K562 (cell line): ENCODE results near the gene AAMDC. TPM values are rescaled to one million over a fixed set of nuclear protein-coding genes. Genes with fewer than 3 reads are reported as not detected.

Experiments used
- ATAC-seq: fragments of 200-7000 bp; cut with Tn5 transposase; 3 replicates; pipeline ENCODE4 v1.9.1; 2020; ENCODE audit warnings: moderate library complexity
- BruUV-seq: library from RNA; stranded (reverse); fragments of 400-500 nt; replicated peaks from 2 replicates; lab custom pipeline; 2021; lab: Mats Ljungman, UMichigan
- CTCF ChIA-PET: fragments of 300-600 bp; formaldehyde crosslinking; extraction: SDS; loops from one replicate; lab custom pipeline; 2021; ENCODE audit warnings: low intra/inter-chr PET ratio; lab: Yijun Ruan, JAX
- POLR2A ChIA-PET: fragments of 300-600, 350-650 bp; sonication (Branson Sonifier 250); formaldehyde crosslinking; extraction: SDS; loops from one replicate; lab custom pipeline; 2021; ENCODE audit warnings: antibody characterized with exemption, inconsistent platforms; lab: Yijun Ruan, JAX
- DNase-seq, 4 experiments: peaks; one replicate each; pipeline versions ENCODE4 v3.0.0 to v3.0.0-alpha.2; 2011 to 2018; ENCODE audit warnings: low spot score in 3 of 4, mixed read lengths in 3 of 4; ENCODE audit errors: extremely low read depth in 1 of 4
- FAIRE-seq: peaks from 2 replicates; lab custom pipeline; 2011; peaks lifted over from hg19 to GRCh38; lab: Jason Lieb, UNC
- H2AFZ ChIP-seq: 2 replicates; pipeline ENCODE4 v1.6.0; 2011; ENCODE audit warnings: low read depth, low read length, control low read depth, inconsistent platforms
- H3K27ac ChIP-seq: fragments of 200-600 bp; 3 replicates; pipeline ENCODE4 v1.8.0; 2011; ENCODE audit warnings: low read depth, mild to moderate bottlenecking, control low read depth, inconsistent platforms, low read length, moderate library complexity, mixed read lengths; ENCODE audit errors: extremely low read depth
- H3K27me3 ChIP-seq, 2 experiments: fragments of 300-600 bp in 1 of 2; 2 replicates in 1 of 2; 3 replicates in 1 of 2; pipeline versions ENCODE4 v1.6.0 to v1.8.0; 2011; ENCODE audit warnings: inconsistent platforms in 2 of 2, low read length in 2 of 2, mild to moderate bottlenecking in 1 of 2, mixed read lengths in 1 of 2, moderate library complexity in 1 of 2; ENCODE audit not compliant: control insufficient read depth in 2 of 2, insufficient read depth in 2 of 2
- H3K36me3 ChIP-seq: fragments of 300-600 bp; 3 replicates; pipeline ENCODE4 v1.8.0; 2011; ENCODE audit warnings: mild to moderate bottlenecking, low read length, inconsistent platforms; ENCODE audit not compliant: control insufficient read depth, insufficient read depth
- H3K4me1 ChIP-seq, 2 experiments: fragments of 200-600 bp in 1 of 2; replicated peaks in 1 of 2; 2 replicates in 1 of 2; 3 replicates in 1 of 2; pipeline versions ENCODE4 v1.5.1 to v1.8.0; 2011; ENCODE audit warnings: inconsistent platforms in 2 of 2, low read length in 2 of 2, mild to moderate bottlenecking in 1 of 2, mixed read lengths in 1 of 2, moderate library complexity in 1 of 2; ENCODE audit not compliant: control insufficient read depth in 2 of 2, insufficient read depth in 2 of 2
- H3K4me2 ChIP-seq: 2 replicates; pipeline ENCODE4 v1.6.1; 2011; ENCODE audit warnings: low read length, control low read depth, inconsistent platforms, mixed read lengths; ENCODE audit not compliant: insufficient read depth
- H3K4me3 ChIP-seq: fragments of 200-600 bp; sonication (generic), shearing (Covaris generic); 2 replicates; pipeline ENCODE4 v1.5.1; 2016; ENCODE audit warnings: control low read depth, inconsistent platforms
- H3K79me2 ChIP-seq: fragments of 200-600 bp; 3 replicates; pipeline ENCODE4 v1.8.0; 2011; ENCODE audit warnings: low read length, inconsistent platforms; ENCODE audit not compliant: control insufficient read depth, insufficient read depth
- H3K9ac ChIP-seq, 2 experiments: 2 replicates each; pipeline versions ENCODE4 v1.6.0 to v1.6.1; 2011; ENCODE audit warnings: low read depth in 2 of 2, low read length in 2 of 2, control low read depth in 1 of 2, inconsistent platforms in 1 of 2, mild to moderate bottlenecking in 1 of 2, mixed read lengths in 1 of 2; ENCODE audit not compliant: insufficient read depth in 1 of 2
- H3K9me1 ChIP-seq: one replicate; pipeline ENCODE4 v1.6.0; 2011; ENCODE audit warnings: inconsistent platforms, mild to moderate bottlenecking, low read length, moderate library complexity; ENCODE audit not compliant: control insufficient read depth, insufficient read depth
- H3K9me3 ChIP-seq: replicated peaks from 2 replicates; pipeline ENCODE4 v1.5.1; 2011; ENCODE audit warnings: low read depth, low read length, inconsistent platforms; ENCODE audit not compliant: control insufficient read depth, insufficient read depth
- H4K20me1 ChIP-seq: replicated peaks from 2 replicates; pipeline ENCODE4 v1.6.1; 2011; ENCODE audit warnings: low read length, inconsistent platforms, mixed read lengths; ENCODE audit not compliant: control insufficient read depth, insufficient read depth
- ELF1 ChIP-seq: fragments of 200-800 bp; sonication (Bioruptor generic); IDR thresholded peaks from 2 replicates; pipeline ENCODE4 v1.6.1; 2016; ENCODE audit warnings: missing genetic modification characterization, missing compliant biosample characterization
- HOMEZ ChIP-seq: fragments of 250-450 bp; sonication (Bioruptor Pico); IDR thresholded peaks from 2 replicates; pipeline ENCODE4 v1.4.0; 2020; ENCODE audit warnings: mild to moderate bottlenecking, moderate library complexity
- NFRKB ChIP-seq: fragments of 450-650 bp; IDR thresholded peaks from 2 replicates; pipeline ENCODE4 v1.6.1; 2016; ENCODE audit warnings: low read depth
- NR2C2 ChIP-seq, 2 experiments: fragments of 200-800 bp in 1 of 2; sonication (Bioruptor generic) in 1 of 2; sonication (generic) in 1 of 2; formaldehyde crosslinking in 1 of 2; IDR thresholded peaks; 2 replicates each; pipeline versions ENCODE4 v1.6.1 to v1.8.0; 2016 to 2022; ENCODE audit warnings: mild to moderate bottlenecking in 1 of 2, missing compliant biosample characterization in 1 of 2, missing genetic modification characterization in 1 of 2, missing genetic modification reagents in 1 of 2
- SMAD4 ChIP-seq: fragments of 250-450 bp; sonication (Bioruptor Pico); conservative IDR thresholded peaks from 2 replicates; pipeline ENCODE4 v1.8.0; 2021; ENCODE audit warnings: inconsistent platforms, mild to moderate bottlenecking, moderate library complexity
- SMARCA5 ChIP-seq: fragments of 450-650 bp; IDR thresholded peaks from 2 replicates; pipeline ENCODE4 v1.6.1; 2016
- ZNF23 ChIP-seq: fragments of 250-450 bp; sonication (Bioruptor Pico); IDR thresholded peaks from 2 replicates; pipeline ENCODE4 v1.4.0; 2020; ENCODE audit warnings: mild to moderate bottlenecking
- ZNF785 ChIP-seq: fragments of 250-450 bp; sonication (Bioruptor Pico); IDR thresholded peaks from 2 replicates; pipeline ENCODE4 v1.4.0; 2020; ENCODE audit warnings: mild to moderate bottlenecking
- WGBS: fragments of 100-300 bp; shearing (Covaris generic); methylation state at CpG from one replicate; pipeline ENCODE4 v1.1.6; 2016; ENCODE audit warnings: low coverage, mixed read lengths; ENCODE audit not compliant: insufficient coverage; ENCODE audit errors: missing lambda C conversion rate; 5-methylcytosine and 5-hydroxymethylcytosine counted together
- in situ Hi-C: fragments of 300-500 bp; cut with MboI; formaldehyde crosslinking; loops from 4 replicates; pipeline ENCODE4 v1.15.0; 2018; ENCODE audit warnings: inconsistent platforms, mixed read lengths
- intact Hi-C: fragments of 100-400 bp; cut with micrococcal nuclease; formaldehyde crosslinking; loops from 2 replicates; pipeline ENCODE4 v1.14.2; 2022
- polyA plus RNA-seq, 8 experiments: library from polyadenylated mRNA; depleted of rRNA in 4 of 8; stranded (reverse) in 5 of 8; unstranded in 3 of 8; fragments of >200 nt; fragmentation: Nextera tagmentation in 2 of 8; fragmentation: Illumina TruSeq in 1 of 8; extraction: Ambion mirVana in 2 of 8; extraction: Trizol in 1 of 8; gene quantifications; 2 replicates each; pipeline versions ENCODE4 v1.2.1 to v1.2.3, GENCODE V29; 2011 to 2014; ENCODE audit warnings: inconsistent platforms in 1 of 8, missing spikeins in 1 of 8
- total RNA-seq, 7 experiments: library from RNA; depleted of rRNA in 6 of 7; stranded (reverse); fragments of >200 nt in 6 of 7; fragmentation: Illumina TruSeq in 2 of 7; extraction: Trizol in 2 of 7; gene quantifications; 2 replicates each; pipeline versions ENCODE4 v1.2.1 to v1.2.3, GENCODE V29; 2011 to 2021; ENCODE audit warnings: low replicate concordance in 1 of 7

AAMDC gene
- total and polyA plus RNA-seq, 9 of the 15 experiments (the other 6 are each of a cell fraction or from before 2014, with no cell fraction given), result 10.4 to 40.6 (median 15.6) TPM

DNA sequence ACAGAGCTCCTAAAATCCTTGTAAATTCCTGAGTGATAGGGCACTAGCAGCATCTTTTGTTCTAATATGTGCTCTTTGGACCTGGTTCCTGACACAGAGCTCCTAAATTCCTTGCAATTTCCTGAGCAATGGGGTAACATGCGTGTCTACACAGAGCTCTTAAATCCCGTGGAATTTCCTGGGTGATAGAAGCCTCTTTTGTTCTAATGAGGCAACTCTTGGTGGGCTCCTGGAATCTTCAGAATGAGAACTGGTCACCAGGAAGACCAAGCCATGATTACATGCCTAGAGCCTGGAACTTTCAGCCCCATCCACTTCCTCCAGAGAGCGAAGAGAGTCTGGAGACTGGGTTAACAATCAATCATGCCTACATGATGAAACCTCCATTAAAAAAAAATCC, 19.5 kb upstream of the AAMDC start:
- Histone ChIP-seq H3K27ac (no peak overlapping the region), H3K79me2 (peaks cover 92% of the 10 kb centered on the region), H3K9me1 (no peaks in the 10 kb centered on the region), H4K20me1 (no peaks in the 10 kb centered on the region; the same call in 1 of the 2 replicates), H3K36me3 (0 out of 3 replicates have a peak, but pooled peaks cover 4% of the 10 kb centered on the region), H3K4me2 (no peak overlapping the region), H3K27me3 (no peaks in the 10 kb centered on the region), H3K4me3 (no peak overlapping the region), H3K9me3 (no peaks in the 10 kb centered on the region), H2AFZ (no peak overlapping the region), H3K9ac (no peak overlapping the region), H3K4me1 (no peaks in the 10 kb centered on the region; a peak in 2 of 5 replicates)
- in situ Hi-C loops (no loop called here), intact Hi-C loops (no loop called here)
- no TSS peak for BruUV-seq
- POLR2A ChIA-PET, result interaction anchor here (0.5 to 1.7 kb wide), 3 partner anchors 8 to 79 kb away, joined by 3 to 6 read pairs (median 5); no protein-coding TSS in a partner anchor
- TF ChIP-seq ZNF23 (CRISPR knock-in tag), result no peak
- no peak for TF ChIP-seq SMAD4
- no peak for TF ChIP-seq NFRKB
- no peak for TF ChIP-seq ZNF785
- no peak for TF ChIP-seq HOMEZ
- no peak for TF ChIP-seq ELF1
- no peak for TF ChIP-seq SMARCA5
- TF ChIP-seq NR2C2 (CRISPR knock-in tag; IDR thresholded peaks at IDR 0.05), result no peak
- TF ChIP-seq NR2C2 (tag; IDR thresholded peaks at IDR 0.05), result no peak
- CTCF ChIA-PET, result no interaction called here
- DNase-seq (no peak), FAIRE-seq (no peak), ATAC-seq (peak; percentile 10; the same call in 2 of the 3 replicates)
- WGBS, result 72% methylated on average over 3 of the region's 3 CpGs
